ENCODE measurements around the gene PPFIA4. TPM values are rescaled to one million over a fixed set of nuclear protein-coding genes. Genes with fewer than 3 reads are reported as not detected.

PPFIA4 gene
- total RNA-seq, 1 experiment from 2014 or later = 10.8 TPM

- Histone ChIP-seq H4K20me1 (ENCODE audit: insufficient read depth) (no peaks in the 10 kb centered on the region), H3K4me2 (ENCODE audit: low read length) (no peak overlapping the region), H3K79me2 (ENCODE audit: insufficient read depth, low read length) (no peaks in the 10 kb centered on the region), H3K27me3 (ENCODE audit: insufficient read depth, low read length) (peaks cover 34% of the 10 kb centered on the region), H3K9ac (ENCODE audit: low read length) (no peak overlapping the region), H3K36me3 (ENCODE audit: control insufficient read depth in 1 of 2, insufficient read depth in 2 of 2, low read length in 2 of 2) (no peaks in the 10 kb centered on the region), H3K9me3 (ENCODE audit: control insufficient read depth in 1 of 2, insufficient read depth in 1 of 2, low read depth in 1 of 2, low read length in 2 of 2) (no peaks in the 10 kb centered on the region), H2AFZ (ENCODE audit: low read depth, low read length, poor library complexity, severe bottlenecking) (no peak overlapping the region), H3K9me2 (ENCODE audit: insufficient read depth) (no peaks in the 10 kb centered on the region), H3K4me3 (replicated peaks in 1 of 2; ENCODE audit: low read depth in 1 of 2, low read length in 2 of 2) (no peak overlapping the region), H3K27ac (ENCODE audit: low read depth, low read length) (no peak overlapping the region), H3K4me1 (ENCODE audit: control insufficient read depth in 1 of 2, insufficient read depth in 2 of 2, low read length in 2 of 2) (no peaks in the 10 kb centered on the region; a peak in 1 of 4 replicates)
- intact Hi-C loops (cut with micrococcal nuclease) = no loop called here
- ChIA-PET RAD21 (ENCODE audit: low non-redundant PET in 1 of 2, low total read pairs in 2 of 2, uncharacterized antibody in 2 of 2, unreplicated experiment in 2 of 2) (no interaction called here), POLR2A (no interaction called here), CTCF (no interaction called here)
- DNase-seq (ENCODE audit: low read depth, low spot score) (no peak), ATAC-seq (no peak)
- no TSS peak for BruUV-seq (replicated peaks)
- TF ChIP-seq EZH2 (IDR thresholded peaks at IDR 0.05) (no peak), ATF3 (IDR thresholded peaks at IDR 0.05) (no peak), POLR2AphosphoS5 (IDR thresholded peaks at IDR 0.05; ENCODE audit: low read depth, low read length) (no peak), REST (IDR thresholded peaks at IDR 0.05; ENCODE audit: low read depth) (no peak), YY1 (IDR thresholded peaks at IDR 0.05; ENCODE audit: extremely low read depth, insufficient replicate concordance, low read depth, low read length) (no peak), SP1 (IDR thresholded peaks at IDR 0.05; ENCODE audit: low read depth) (no peak), EZH2phosphoT487 (IDR thresholded peaks at IDR 0.05; ENCODE audit: borderline replicate concordance) (no peak), SRF (IDR thresholded peaks at IDR 0.05; ENCODE audit: low read depth) (no peak), MAX (IDR thresholded peaks at IDR 0.05) (no peak), TCF7L2 (IDR thresholded peaks at IDR 0.05; ENCODE audit: borderline replicate concordance, extremely low read depth, insufficient read depth, insufficient read length) (no peak), ZBTB33 (IDR thresholded peaks at IDR 0.05; ENCODE audit: extremely low read depth, insufficient replicate concordance, low read length) (no peak), EGR1 (IDR thresholded peaks at IDR 0.05; ENCODE audit: low read depth) (no peak), SIN3A (IDR thresholded peaks at IDR 0.05; ENCODE audit: low read depth) (no peak), ZFX (IDR thresholded peaks at IDR 0.05) (no peak), CTCF (IDR thresholded peaks at IDR 0.05 in 2 of 3, conservative IDR thresholded peaks at IDR 0.05 in 1 of 3; ENCODE audit: borderline replicate concordance in 1 of 3, insufficient read depth in 1 of 3, low read depth in 2 of 3, low read length in 2 of 3) (no peak), FOSL1 (IDR thresholded peaks at IDR 0.05; ENCODE audit: low read depth) (no peak), POLR2A (IDR thresholded peaks at IDR 0.05; ENCODE audit: borderline replicate concordance, extremely low read depth, insufficient read depth, insufficient read length) (no peak), CEBPB (IDR thresholded peaks at IDR 0.05; ENCODE audit: low read depth) (no peak), CBX3 (IDR thresholded peaks at IDR 0.05; ENCODE audit: low read depth) (no peak), ELF1 (IDR thresholded peaks at IDR 0.05; ENCODE audit: borderline replicate concordance, low read depth) (no peak)
Measured at GRCh38 chr1:203104789-203105390, 78.6 kb downstream of the PPFIA4 start.

Data from HCT116 (cell line).